ENCODE results near the gene CCSER1.
"Not testable (repeated sequence)": the region's sequence is repeated elsewhere in the genome, so short reads cannot be mapped to it uniquely, and the experiment has no call there.

Gene CCSER1

GRCh38 chr4:91369116-91369515 lies 1241.9 kb downstream of the CCSER1 start:
- ChIA-PET POLR2A (no interaction called here), CTCF (no interaction called here)
- no peak for TF ChIP-seq CTCF (IDR thresholded peaks at IDR 0.05; ENCODE audit: insufficient read depth, low read length, missing control alignments)
- no peak overlapping the region for H3K4me3 ChIP-seq (ENCODE audit: low read depth, low read length)
- no peak for DNase-seq (ENCODE audit: low read depth, low spot score)

DNA sequence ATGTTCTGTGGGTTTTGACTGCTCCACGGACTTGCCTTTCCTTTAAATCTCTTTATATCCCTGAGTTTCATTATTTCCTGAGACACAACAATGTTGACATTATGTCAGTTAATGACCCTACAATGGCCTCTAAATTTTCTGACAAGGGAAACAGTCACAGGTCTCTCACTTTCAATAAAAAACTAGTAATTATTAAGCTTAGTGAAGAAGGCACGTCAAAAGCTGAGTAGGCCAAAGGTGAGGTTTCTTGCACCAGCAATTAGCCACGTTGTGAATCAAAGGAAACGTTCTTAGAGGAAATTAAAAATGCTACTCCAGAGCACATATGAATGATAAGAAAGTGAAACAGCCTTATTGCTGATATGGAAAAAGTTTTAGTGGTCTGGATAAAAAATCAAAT lies 1246.4 kb downstream of the CCSER1 start:
- CTCF ChIA-PET, result no interaction called here
- POLR2A ChIA-PET, result no interaction called here
- TF ChIP-seq CTCF (IDR thresholded peaks at IDR 0.05; ENCODE audit: insufficient read depth, low read length, missing control alignments), result no peak
- H3K4me3 ChIP-seq (ENCODE audit: low read depth, low read length), result no peak overlapping the region
- no peak for DNase-seq (ENCODE audit: low read depth, low spot score)

GRCh38 chr4:91405431-91405830 lies 1278.2 kb downstream of the CCSER1 start:
- POLR2A ChIA-PET; CTCF ChIA-PET; H3K4me3 ChIP-seq (ENCODE audit: low read depth, low read length); DNase-seq (ENCODE audit: low read depth, low spot score): not testable (repeated sequence)

DNA sequence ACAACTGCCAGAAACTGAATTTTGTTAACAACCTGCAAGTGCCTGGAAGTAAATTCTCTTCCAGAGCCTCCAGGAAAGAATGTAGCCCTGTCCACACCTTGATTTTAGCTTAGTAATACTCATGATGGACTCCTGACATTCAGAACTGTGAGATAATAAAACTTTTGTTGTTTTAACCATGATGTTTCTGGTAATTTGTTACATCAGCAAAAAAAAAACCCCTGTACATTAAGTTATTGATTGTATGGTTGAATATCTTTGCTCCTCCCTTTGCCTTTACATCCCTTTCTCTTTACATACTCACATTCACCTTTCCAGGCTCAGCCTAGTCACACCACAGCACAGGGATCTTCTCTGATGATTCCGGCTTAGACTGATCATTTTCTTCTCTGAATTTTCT lies 1294.8 kb downstream of the CCSER1 start:
- ChIA-PET POLR2A (no interaction called here), CTCF (no interaction called here)
- no peak overlapping the region for H3K4me3 ChIP-seq (ENCODE audit: low read depth, low read length)
- DNase-seq (ENCODE audit: low read depth, low spot score), result no peak
- TF ChIP-seq CTCF (IDR thresholded peaks at IDR 0.05; ENCODE audit: insufficient read depth, low read length, missing control alignments), result no peak

DNA sequence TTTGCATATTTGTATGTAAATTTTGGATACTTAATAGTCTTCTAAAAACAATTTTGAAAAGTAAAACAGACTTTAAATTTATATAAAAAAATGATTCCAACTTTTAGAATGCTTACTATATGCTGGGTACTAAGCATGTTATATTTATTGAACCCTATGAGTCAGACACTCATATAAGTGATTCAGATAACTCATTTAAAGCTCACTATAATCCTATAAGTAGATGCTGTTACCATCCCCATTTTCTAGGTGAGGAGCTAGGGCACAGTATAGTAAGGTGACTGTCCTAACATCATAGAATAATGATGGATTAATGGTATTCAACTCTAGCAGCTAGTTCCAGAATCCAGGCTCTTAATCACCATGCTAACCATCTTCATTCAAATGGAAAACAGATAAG lies 1299.5 kb downstream of the CCSER1 start:
- ChIA-PET POLR2A (no interaction called here), CTCF (no interaction called here)
- TF ChIP-seq CTCF (IDR thresholded peaks at IDR 0.05; ENCODE audit: insufficient read depth, low read length, missing control alignments), result no peak
- no peak overlapping the region for H3K4me3 ChIP-seq (ENCODE audit: low read depth, low read length)
- DNase-seq (ENCODE audit: low read depth, low spot score), result no peak

DNA sequence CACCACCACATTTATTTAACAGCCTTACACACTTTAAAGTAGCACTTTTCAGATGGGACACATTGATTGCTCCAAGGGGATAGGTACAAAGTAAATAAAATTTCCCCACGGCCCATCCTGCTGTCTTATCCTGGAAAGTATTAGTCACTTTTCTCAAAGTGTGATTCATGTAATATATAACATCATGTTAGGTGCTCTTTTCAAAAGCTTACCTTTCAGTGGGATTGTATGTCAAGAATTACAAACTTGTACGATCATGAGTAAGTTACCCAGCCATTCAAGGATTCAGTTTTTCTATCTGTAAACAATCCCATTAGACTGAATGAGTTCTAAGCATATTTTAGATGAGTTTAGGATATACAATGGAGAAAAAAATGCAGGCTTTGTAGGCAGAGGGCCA lies 1300.0 kb downstream of the CCSER1 start:
- no peak overlapping the region for H3K4me3 ChIP-seq (ENCODE audit: low read depth, low read length)
- POLR2A ChIA-PET, result no interaction called here
- no peak for TF ChIP-seq CTCF (IDR thresholded peaks at IDR 0.05; ENCODE audit: insufficient read depth, low read length, missing control alignments)
- CTCF ChIA-PET, result no interaction called here
- no peak for DNase-seq (ENCODE audit: low read depth, low spot score)

- ChIA-PET CTCF (no interaction called here), POLR2A (no interaction called here)
These were observed 1307.4 kb downstream of the CCSER1 start for GRCh38 chr4:91434631-91435030.

More at GRCh38 chr4:91434631-91435030, 1307.4 kb downstream of the CCSER1 start:
- H3K4me3 ChIP-seq (ENCODE audit: low read depth, low read length), result no peak overlapping the region
- no peak for DNase-seq (ENCODE audit: low read depth, low spot score)
- no peak for TF ChIP-seq CTCF (IDR thresholded peaks at IDR 0.05; ENCODE audit: insufficient read depth, low read length, missing control alignments)

Data from AG04449 (cell line).